DND-41 (cell line): ENCODE data around the gene EYA2.

Experiments used
- ATAC-seq: fragments of 200-7000 bp; cut with Tn5 transposase; 3 replicates; pipeline ENCODE4 v1.9.1; 2021; ENCODE audit warnings: low read depth; ENCODE audit not compliant: insufficient read depth
- DNase-seq: peaks from one replicate; pipeline ENCODE4 v3.0.0-alpha.2; 2020
- H2AFZ ChIP-seq: 2 replicates; pipeline ENCODE4 v1.6.0; 2012; ENCODE audit warnings: low read depth, low read length
- H3K27ac ChIP-seq: 2 replicates; pipeline ENCODE4 v1.5.1; 2012; ENCODE audit warnings: low read length, inconsistent platforms
- H3K27me3 ChIP-seq: fragments of 200-600 bp; sonication (generic); 2 replicates; pipeline ENCODE4 v1.6.0; 2012; ENCODE audit warnings: low read length, mild to moderate bottlenecking, inconsistent platforms; ENCODE audit not compliant: insufficient read depth, poor library complexity
- H3K36me3 ChIP-seq: 2 replicates; pipeline ENCODE4 v1.5.1; 2012; ENCODE audit warnings: low read length, inconsistent platforms; ENCODE audit not compliant: insufficient read depth
- H3K4me1 ChIP-seq: 2 replicates; pipeline ENCODE4 v1.5.1; 2012; ENCODE audit warnings: mild to moderate bottlenecking, low read length; ENCODE audit not compliant: insufficient read depth
- H3K4me2 ChIP-seq: 2 replicates; pipeline ENCODE4 v1.6.0; 2012; ENCODE audit warnings: mild to moderate bottlenecking, moderate library complexity, low read length, inconsistent platforms; ENCODE audit not compliant: insufficient read depth
- H3K4me3 ChIP-seq, 2 experiments: fragments of 200-600 bp in 1 of 2; shearing (Covaris generic) in 1 of 2; 2 replicates each; pipeline ENCODE4 v1.5.1; 2012 to 2016; ENCODE audit warnings: inconsistent platforms in 2 of 2, low read length in 2 of 2, mild to moderate bottlenecking in 2 of 2, low read depth in 1 of 2, moderate library complexity in 1 of 2
- H3K79me2 ChIP-seq: 2 replicates; pipeline ENCODE4 v1.6.0; 2012; ENCODE audit warnings: low read length, inconsistent platforms; ENCODE audit not compliant: insufficient read depth
- H3K9ac ChIP-seq: 2 replicates; pipeline ENCODE4 v1.6.0; 2012; ENCODE audit warnings: low read depth, mild to moderate bottlenecking, inconsistent platforms, low read length, moderate library complexity
- H3K9me3 ChIP-seq: 2 replicates; pipeline ENCODE4 v1.5.1; 2012; ENCODE audit warnings: low read length, moderate library complexity, mild to moderate bottlenecking, inconsistent platforms; ENCODE audit not compliant: insufficient read depth, severe bottlenecking
- H4K20me1 ChIP-seq: 2 replicates; pipeline ENCODE4 v1.6.0; 2012; ENCODE audit warnings: low read length; ENCODE audit not compliant: insufficient read depth
- CTCF ChIP-seq: IDR thresholded peaks from 2 replicates; pipeline ENCODE4 v1.5.1; 2012; ENCODE audit warnings: borderline replicate concordance, low read length, moderate library complexity, mild to moderate bottlenecking; ENCODE audit not compliant: poor library complexity, severe bottlenecking; ENCODE audit errors: extremely low read depth
- EZH2 ChIP-seq: IDR thresholded peaks from 3 replicates; pipeline ENCODE4 v1.6.1; 2012; ENCODE audit warnings: borderline replicate concordance, low read depth, mild to moderate bottlenecking, moderate library complexity, low read length, inconsistent platforms; ENCODE audit not compliant: severe bottlenecking

The EYA2 gene

GRCh38 chr20:46990596-46991104 is 96.0 kb downstream of the EYA2 start:
- Histone ChIP-seq H4K20me1 (no peaks in the 10 kb centered on the region), H3K27me3 (peaks cover 14% of the 10 kb centered on the region), H3K4me2 (no peak overlapping the region), H3K79me2 (no peaks in the 10 kb centered on the region), H3K9me3 (no peaks in the 10 kb centered on the region), H3K36me3 (no peaks in the 10 kb centered on the region), H3K4me3 (no peak overlapping the region), H3K9ac (no peak overlapping the region), H3K27ac (no peak overlapping the region), H2AFZ (no peak overlapping the region), H3K4me1 (peaks cover 6% of the 10 kb centered on the region; the same call in 1 of the 2 replicates)
- TF ChIP-seq EZH2: no peak
- TF ChIP-seq CTCF: no peak
- DNase-seq (no peak), ATAC-seq (no peak)

- no peak overlapping the region for H3K27ac ChIP-seq
- H3K4me1 ChIP-seq: peaks cover 6% of the 10 kb centered on the region; the same call in 1 of the 2 replicates
- TF ChIP-seq CTCF (no peak), EZH2 (no peak)
- no peak overlapping the region for H3K4me2 ChIP-seq
- no peaks in the 10 kb centered on the region for H4K20me1 ChIP-seq
- H3K79me2 ChIP-seq: no peaks in the 10 kb centered on the region
- H3K9me3 ChIP-seq: no peaks in the 10 kb centered on the region
- no peak overlapping the region for H3K4me3 ChIP-seq
- DNase-seq: no peak
- H2AFZ ChIP-seq: no peak overlapping the region
- no peaks in the 10 kb centered on the region for H3K36me3 ChIP-seq
- ATAC-seq: no peak
- H3K9ac ChIP-seq: no peak overlapping the region
- H3K27me3 ChIP-seq: peaks cover 19% of the 10 kb centered on the region
Measured at GRCh38 chr20:46991168-46991567, 96.5 kb downstream of the EYA2 start.

GRCh38 chr20:46991880-46992639 is 97.4 kb downstream of the EYA2 start:
- H3K4me2 ChIP-seq: no peak overlapping the region
- TF ChIP-seq CTCF: no peak
- no peak for TF ChIP-seq EZH2
- H3K36me3 ChIP-seq: no peaks in the 10 kb centered on the region
- H3K27me3 ChIP-seq: peaks cover 20% of the 10 kb centered on the region
- ATAC-seq (no peak), DNase-seq (no peak)
- no peaks in the 10 kb centered on the region for H3K9me3 ChIP-seq
- H4K20me1 ChIP-seq: no peaks in the 10 kb centered on the region
- H3K9ac ChIP-seq: no peak overlapping the region
- H3K79me2 ChIP-seq: no peaks in the 10 kb centered on the region
- peaks cover 6% of the 10 kb centered on the region; the same call in 1 of the 2 replicates for H3K4me1 ChIP-seq
- H3K4me3 ChIP-seq: no peak overlapping the region
- no peak overlapping the region for H2AFZ ChIP-seq
- H3K27ac ChIP-seq: no peak overlapping the region
